SU-DHL-6 (cell line): ENCODE data around the gene OR2V2.

Source experiments
- H2AFZ ChIP-seq: fragments of 200-600 bp; sonication (generic); 2 replicates; pipeline ENCODE4 v1.6.1; 2014; ENCODE audit warnings: low read depth, mild to moderate bottlenecking, moderate library complexity, mixed read lengths, antibody characterized with exemption, low read length; ENCODE audit not compliant: severe bottlenecking
- H3F3A ChIP-seq: fragments of 200-600 bp; shearing (Covaris generic); 2 replicates; pipeline ENCODE4 v1.6.0; 2016; ENCODE audit warnings: antibody characterized with exemption, mild to moderate bottlenecking; ENCODE audit not compliant: insufficient read depth
- H3K27ac ChIP-seq: fragments of 200-600 bp; sonication (generic); 2 replicates; pipeline ENCODE4 v1.5.1; 2016; ENCODE audit warnings: low read depth, mild to moderate bottlenecking, low read length, moderate library complexity, mixed read lengths
- H3K27me3 ChIP-seq: fragments of 200-600 bp; sonication (generic), shearing (Covaris generic); 2 replicates; pipeline ENCODE4 v1.6.0; 2014; ENCODE audit warnings: mild to moderate bottlenecking, low read length
- H3K36me3 ChIP-seq: fragments of 200-600 bp; sonication (generic); 2 replicates; pipeline ENCODE4 v1.6.1; 2014; ENCODE audit warnings: mild to moderate bottlenecking, low read length, mixed read lengths
- H3K4me2 ChIP-seq: fragments of 300-600, 200-600 bp; shearing (Covaris generic), sonication (generic); 2 replicates; pipeline ENCODE4 v1.6.0; 2014; ENCODE audit warnings: low read length, low read depth, mild to moderate bottlenecking; ENCODE audit not compliant: poor library complexity, severe bottlenecking
- H3K4me3 ChIP-seq: fragments of 200-600 bp; sonication (generic); 2 replicates; pipeline ENCODE4 v1.5.1; 2014; ENCODE audit warnings: antibody characterized with exemption, low read length, mild to moderate bottlenecking, mixed read lengths; ENCODE audit not compliant: insufficient read depth, poor library complexity, severe bottlenecking
- H3K79me2 ChIP-seq: fragments of 200-600 bp; sonication (generic); 2 replicates; pipeline ENCODE4 v1.6.1; 2014; ENCODE audit warnings: mild to moderate bottlenecking, low read length, moderate library complexity; ENCODE audit not compliant: insufficient read depth
- H3K9ac ChIP-seq: fragments of 200-600 bp; sonication (generic); 2 replicates; pipeline ENCODE4 v1.7.0; 2014; ENCODE audit warnings: mild to moderate bottlenecking, low read length
- H3K9me2 ChIP-seq: fragments of 200-600 bp; sonication (generic); replicated peaks from 2 replicates; pipeline ENCODE4 v1.6.1; 2014; ENCODE audit warnings: low read length; ENCODE audit not compliant: insufficient read depth
- H3K9me3 ChIP-seq: fragments of 200-600 bp; sonication (generic); 2 replicates; pipeline ENCODE4 v1.6.1; 2014; ENCODE audit warnings: low read length, mixed read lengths; ENCODE audit not compliant: insufficient read depth
- H4K20me1 ChIP-seq: fragments of 200-600 bp; sonication (generic); 2 replicates; pipeline ENCODE4 v1.6.1; 2014; ENCODE audit warnings: low read depth, mild to moderate bottlenecking, antibody characterized with exemption, low read length, moderate library complexity, mixed read lengths
- EZH2phosphoT487 ChIP-seq: fragments of 200-600 bp; sonication (generic), shearing (Covaris generic); conservative IDR thresholded peaks from 2 replicates; pipeline ENCODE4 v1.6.1; 2018; ENCODE audit warnings: mild to moderate bottlenecking, antibody characterized with exemption, low read length, moderate library complexity, mixed read lengths
- TF ChIP-seq, protein P1 (sequence below): fragments of 200-600 bp; sonication (generic); IDR thresholded peaks from one replicate; pipeline ENCODE4 v1.5.1; 2017; ENCODE audit warnings: antibody characterized with exemption, mild to moderate bottlenecking, low read length, moderate library complexity; ENCODE audit not compliant: insufficient read depth, poor library complexity, severe bottlenecking

Gene OR2V2

DNA sequence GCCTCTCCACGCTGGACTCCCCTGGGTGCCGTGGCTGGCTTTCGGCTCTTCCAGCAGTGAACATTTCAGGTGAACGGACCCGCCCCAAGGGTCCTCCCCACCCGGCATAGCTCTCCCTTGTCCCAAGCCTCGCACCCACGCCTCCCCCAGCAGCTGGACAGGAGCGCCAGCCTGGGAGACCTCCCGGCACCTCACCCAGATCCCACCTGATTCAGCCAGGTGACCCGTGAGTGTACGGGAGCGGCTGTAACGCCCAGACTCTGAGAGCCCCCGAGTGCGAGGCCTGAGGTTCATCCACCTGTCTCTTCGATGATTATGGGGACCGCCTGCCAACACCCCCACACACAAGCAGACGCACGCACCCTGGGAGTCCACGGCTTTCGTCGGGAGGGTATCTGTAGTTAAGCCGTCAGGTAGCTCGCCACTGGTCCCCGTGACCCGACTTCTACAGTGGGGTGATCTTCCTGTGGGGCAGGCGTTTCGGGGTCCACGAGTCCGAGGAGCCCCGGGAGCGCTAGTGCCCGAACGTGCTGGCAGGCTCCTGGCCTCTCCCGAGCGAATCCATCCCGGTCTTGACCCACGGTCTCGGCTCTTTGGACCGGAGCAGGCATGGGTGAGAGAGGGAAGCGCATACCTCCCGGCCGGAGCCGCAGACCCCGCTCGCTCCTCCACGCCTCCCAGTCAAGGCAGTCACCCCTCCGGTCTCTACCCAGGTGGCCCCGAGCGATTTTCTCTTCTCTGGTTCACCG, 42.8 kb downstream of the OR2V2 start:
- peak overlapping the region; percentile 97 for H2AFZ ChIP-seq

GRCh38 chr5:181190711-181191525, 43.5 kb downstream of the OR2V2 start:
- Histone ChIP-seq H3F3A (peaks cover 38% of the 10 kb centered on the region), H3K27me3 (no peaks in the 10 kb centered on the region), H3K27ac (peak overlapping the region; percentile 75), H3K79me2 (no peaks in the 10 kb centered on the region), H3K4me3 (peak overlapping the region; percentile 73), H3K36me3 (no peaks in the 10 kb centered on the region), H4K20me1 (no peaks in the 10 kb centered on the region), H3K9ac (peak overlapping the region; percentile 78), H3K9me2 (no peaks in the 10 kb centered on the region), H3K9me3 (no peaks in the 10 kb centered on the region), H3K4me2 (peak overlapping the region; percentile 89), H2AFZ (peak overlapping the region; percentile 97)
- TF ChIP-seq, protein P1, sequence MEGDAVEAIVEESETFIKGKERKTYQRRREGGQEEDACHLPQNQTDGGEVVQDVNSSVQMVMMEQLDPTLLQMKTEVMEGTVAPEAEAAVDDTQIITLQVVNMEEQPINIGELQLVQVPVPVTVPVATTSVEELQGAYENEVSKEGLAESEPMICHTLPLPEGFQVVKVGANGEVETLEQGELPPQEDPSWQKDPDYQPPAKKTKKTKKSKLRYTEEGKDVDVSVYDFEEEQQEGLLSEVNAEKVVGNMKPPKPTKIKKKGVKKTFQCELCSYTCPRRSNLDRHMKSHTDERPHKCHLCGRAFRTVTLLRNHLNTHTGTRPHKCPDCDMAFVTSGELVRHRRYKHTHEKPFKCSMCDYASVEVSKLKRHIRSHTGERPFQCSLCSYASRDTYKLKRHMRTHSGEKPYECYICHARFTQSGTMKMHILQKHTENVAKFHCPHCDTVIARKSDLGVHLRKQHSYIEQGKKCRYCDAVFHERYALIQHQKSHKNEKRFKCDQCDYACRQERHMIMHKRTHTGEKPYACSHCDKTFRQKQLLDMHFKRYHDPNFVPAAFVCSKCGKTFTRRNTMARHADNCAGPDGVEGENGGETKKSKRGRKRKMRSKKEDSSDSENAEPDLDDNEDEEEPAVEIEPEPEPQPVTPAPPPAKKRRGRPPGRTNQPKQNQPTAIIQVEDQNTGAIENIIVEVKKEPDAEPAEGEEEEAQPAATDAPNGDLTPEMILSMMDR = peak; percentile 63
- TF ChIP-seq EZH2phosphoT487 = no peak

More for the DNA sequence above, 42.8 kb downstream of the OR2V2 start:
- Histone ChIP-seq H3K9me3 (no peaks in the 10 kb centered on the region), H3K79me2 (no peaks in the 10 kb centered on the region), H3K36me3 (no peaks in the 10 kb centered on the region), H4K20me1 (no peaks in the 10 kb centered on the region), H3K4me3 (peak overlapping the region; percentile 73), H3K27ac (peak overlapping the region; percentile 75), H3K9me2 (no peaks in the 10 kb centered on the region), H3K9ac (peak overlapping the region; percentile 78), H3F3A (peaks cover 39% of the 10 kb centered on the region), H3K27me3 (no peaks in the 10 kb centered on the region), H3K4me2 (peak overlapping the region; percentile 89)
- TF ChIP-seq EZH2phosphoT487 = no peak
- TF ChIP-seq, protein P1 = no peak

GRCh38 chr5:181191526-181192336, 44.3 kb downstream of the OR2V2 start:
- Histone ChIP-seq H3K27ac (peak overlapping the region; percentile 75), H2AFZ (peak overlapping the region; percentile 97)

More at GRCh38 chr5:181191526-181192336, 44.3 kb downstream of the OR2V2 start:
- TF ChIP-seq EZH2phosphoT487 = no peak
- Histone ChIP-seq H4K20me1 (no peaks in the 10 kb centered on the region), H3K4me2 (peak overlapping the region; percentile 89), H3K9ac (peak overlapping the region; percentile 78), H3K79me2 (no peaks in the 10 kb centered on the region), H3K9me3 (no peaks in the 10 kb centered on the region), H3F3A (peaks cover 30% of the 10 kb centered on the region), H3K4me3 (peak overlapping the region; percentile 73), H3K9me2 (no peaks in the 10 kb centered on the region), H3K36me3 (no peaks in the 10 kb centered on the region), H3K27me3 (no peaks in the 10 kb centered on the region)
